PC-9 (cell line): ENCODE measurements around the gene SUPT3H.

Source experiments
- EZH2 ChIP-seq: fragments of 200-600 bp; sonication (generic); IDR thresholded peaks from 2 replicates; pipeline ENCODE4 v1.8.0; 2017; ENCODE audit warnings: antibody characterized with exemption, low read depth
- TF ChIP-seq, protein P1 (sequence below): fragments of 200-600 bp; sonication (generic); conservative IDR thresholded peaks from 2 replicates; pipeline ENCODE4 v1.6.1; 2017; ENCODE audit warnings: mixed run types, antibody characterized with exemption, mild to moderate bottlenecking, moderate library complexity

- TF ChIP-seq, protein P1, sequence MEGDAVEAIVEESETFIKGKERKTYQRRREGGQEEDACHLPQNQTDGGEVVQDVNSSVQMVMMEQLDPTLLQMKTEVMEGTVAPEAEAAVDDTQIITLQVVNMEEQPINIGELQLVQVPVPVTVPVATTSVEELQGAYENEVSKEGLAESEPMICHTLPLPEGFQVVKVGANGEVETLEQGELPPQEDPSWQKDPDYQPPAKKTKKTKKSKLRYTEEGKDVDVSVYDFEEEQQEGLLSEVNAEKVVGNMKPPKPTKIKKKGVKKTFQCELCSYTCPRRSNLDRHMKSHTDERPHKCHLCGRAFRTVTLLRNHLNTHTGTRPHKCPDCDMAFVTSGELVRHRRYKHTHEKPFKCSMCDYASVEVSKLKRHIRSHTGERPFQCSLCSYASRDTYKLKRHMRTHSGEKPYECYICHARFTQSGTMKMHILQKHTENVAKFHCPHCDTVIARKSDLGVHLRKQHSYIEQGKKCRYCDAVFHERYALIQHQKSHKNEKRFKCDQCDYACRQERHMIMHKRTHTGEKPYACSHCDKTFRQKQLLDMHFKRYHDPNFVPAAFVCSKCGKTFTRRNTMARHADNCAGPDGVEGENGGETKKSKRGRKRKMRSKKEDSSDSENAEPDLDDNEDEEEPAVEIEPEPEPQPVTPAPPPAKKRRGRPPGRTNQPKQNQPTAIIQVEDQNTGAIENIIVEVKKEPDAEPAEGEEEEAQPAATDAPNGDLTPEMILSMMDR: no peak
- TF ChIP-seq EZH2: no peak
These were observed 408.1 kb downstream of the SUPT3H start for GRCh38 chr6:44969446-44970185.
